Activated effector memory CD4-positive, alpha-beta T cell treated with anti-CD3 and anti-CD28 coated beads, Interleukin-2, amount 50 U/mL, for 16 hours (primary cell): ENCODE measurements around the gene SLC12A6.
"Not testable (repeated sequence)": the region's sequence is repeated elsewhere in the genome, so short reads cannot be mapped to it uniquely, and the experiment has no call there.

Experiments used
- DNase-seq: peaks from one replicate; pipeline ENCODE4 v3.0.0-alpha.2; 2020

SLC12A6 gene

DNA sequence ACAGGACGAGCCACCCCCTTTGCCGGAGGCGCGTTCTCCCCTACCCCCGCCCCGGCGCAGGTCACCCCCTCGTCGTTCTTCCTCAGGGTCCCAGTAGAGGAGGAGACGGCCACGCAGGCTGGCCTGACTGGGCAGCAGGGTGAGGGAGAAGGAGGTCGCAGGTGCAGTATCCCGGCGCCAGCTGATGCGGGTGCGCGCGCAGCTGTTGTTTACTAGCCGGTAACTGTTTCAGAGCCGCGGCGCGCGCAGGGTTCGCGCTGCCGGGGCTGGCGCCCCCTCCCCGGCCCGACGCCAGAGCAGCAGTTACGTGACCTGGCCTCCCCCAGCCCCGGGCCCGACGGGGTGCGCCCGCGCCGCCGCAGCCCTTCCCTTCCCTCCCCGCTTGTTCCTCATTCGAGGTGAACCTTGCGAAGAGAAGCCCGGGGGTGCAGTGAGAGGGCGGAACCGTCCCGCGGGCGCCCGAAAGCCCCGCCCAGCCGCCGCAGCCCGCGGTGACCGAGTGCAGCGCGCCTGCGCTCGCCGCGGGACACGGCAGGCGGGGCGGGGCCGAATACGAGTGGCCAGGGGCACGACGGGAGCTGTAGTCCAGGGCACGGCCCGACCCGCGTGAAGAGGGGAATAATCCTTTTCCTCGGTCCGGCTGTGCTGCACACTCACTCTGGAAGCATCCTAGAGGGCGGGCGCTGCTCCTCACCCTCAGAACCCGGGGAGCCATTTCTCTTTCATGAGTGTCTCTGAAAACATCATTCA lies at the start of gene SLC12A6:
TSS of gene SLC12A6 (minus strand) at position 225 of the 750 bp plus-strand sequence. CDS start 1,101 bp downstream, outside the sequence.
- peak; percentile 97 for DNase-seq

GRCh38 chr15:34381829-34382521 lies 44.4 kb upstream of the SLC12A6 start:
- not testable (repeated sequence) for DNase-seq

- DNase-seq: not testable (repeated sequence)
Observed at GRCh38 chr15:34380491-34380890, 42.9 kb upstream of the SLC12A6 start.

DNA sequence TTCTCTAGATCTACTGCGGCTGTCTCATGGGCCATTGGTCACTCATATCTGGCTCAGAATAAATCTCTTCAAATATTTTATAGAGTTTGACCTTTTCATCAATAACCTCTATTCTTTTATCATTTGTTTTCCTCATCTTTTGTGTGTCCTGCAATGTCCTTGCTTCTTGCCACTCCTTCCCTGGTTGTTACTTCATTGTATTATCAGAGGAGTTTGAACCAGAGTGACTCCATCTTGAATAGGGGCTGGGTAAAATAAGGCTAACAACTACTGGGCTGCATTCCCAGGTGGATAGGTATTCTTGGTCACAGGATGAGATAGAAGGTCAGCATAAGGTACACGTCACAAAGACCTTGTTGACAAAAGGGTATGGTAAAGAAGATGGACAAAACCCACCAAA lies 39.3 kb upstream of the SLC12A6 start:
- DNase-seq: no peak

GRCh38 chr15:34375541-34375940 lies 38.0 kb upstream of the SLC12A6 start:
- not testable (repeated sequence) for DNase-seq

DNA sequence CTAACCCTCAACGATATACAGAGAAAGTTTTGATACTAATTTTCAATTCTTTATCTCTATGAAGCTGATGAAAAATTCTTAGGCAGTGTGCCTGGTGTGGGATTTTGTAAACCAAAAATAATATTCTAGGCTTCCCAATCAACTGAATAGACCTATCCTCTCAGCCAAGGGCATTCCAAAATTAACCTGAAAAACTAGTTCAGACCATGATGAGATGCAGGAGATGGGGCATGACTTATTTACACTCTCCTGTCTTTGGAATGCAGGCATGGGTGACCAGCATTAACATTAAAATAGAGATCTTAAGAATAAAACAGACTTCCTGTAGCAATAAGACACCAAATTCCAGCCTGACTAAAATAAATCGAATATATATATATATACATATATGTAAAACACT lies 37.2 kb upstream of the SLC12A6 start:
- no peak for DNase-seq

DNA sequence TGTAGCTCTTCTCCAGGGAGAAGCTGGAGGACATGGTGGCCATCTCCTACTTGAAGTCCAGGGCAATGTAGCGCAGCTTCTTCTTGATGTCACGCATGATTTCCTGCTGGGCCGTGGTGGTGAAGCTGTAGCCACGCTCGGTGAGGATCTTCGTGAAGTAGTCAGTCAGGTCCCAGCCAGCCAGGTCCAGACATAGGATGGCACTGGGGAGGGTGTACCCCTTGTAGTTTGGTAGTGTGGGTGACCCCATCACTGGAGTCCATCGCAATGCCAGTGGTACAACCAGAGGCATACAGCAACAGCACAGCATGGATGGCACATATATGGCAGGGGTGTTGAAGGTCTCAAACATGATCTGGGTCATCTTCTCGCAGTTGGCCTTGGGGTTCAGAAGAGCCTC lies 36.4 kb upstream of the SLC12A6 start:
- DNase-seq: no peak

GRCh38 chr15:34370643-34371042 lies 33.1 kb upstream of the SLC12A6 start:
- DNase-seq: no peak

GRCh38 chr15:34370129-34370528 lies 32.5 kb upstream of the SLC12A6 start:
- DNase-seq: no peak

DNA sequence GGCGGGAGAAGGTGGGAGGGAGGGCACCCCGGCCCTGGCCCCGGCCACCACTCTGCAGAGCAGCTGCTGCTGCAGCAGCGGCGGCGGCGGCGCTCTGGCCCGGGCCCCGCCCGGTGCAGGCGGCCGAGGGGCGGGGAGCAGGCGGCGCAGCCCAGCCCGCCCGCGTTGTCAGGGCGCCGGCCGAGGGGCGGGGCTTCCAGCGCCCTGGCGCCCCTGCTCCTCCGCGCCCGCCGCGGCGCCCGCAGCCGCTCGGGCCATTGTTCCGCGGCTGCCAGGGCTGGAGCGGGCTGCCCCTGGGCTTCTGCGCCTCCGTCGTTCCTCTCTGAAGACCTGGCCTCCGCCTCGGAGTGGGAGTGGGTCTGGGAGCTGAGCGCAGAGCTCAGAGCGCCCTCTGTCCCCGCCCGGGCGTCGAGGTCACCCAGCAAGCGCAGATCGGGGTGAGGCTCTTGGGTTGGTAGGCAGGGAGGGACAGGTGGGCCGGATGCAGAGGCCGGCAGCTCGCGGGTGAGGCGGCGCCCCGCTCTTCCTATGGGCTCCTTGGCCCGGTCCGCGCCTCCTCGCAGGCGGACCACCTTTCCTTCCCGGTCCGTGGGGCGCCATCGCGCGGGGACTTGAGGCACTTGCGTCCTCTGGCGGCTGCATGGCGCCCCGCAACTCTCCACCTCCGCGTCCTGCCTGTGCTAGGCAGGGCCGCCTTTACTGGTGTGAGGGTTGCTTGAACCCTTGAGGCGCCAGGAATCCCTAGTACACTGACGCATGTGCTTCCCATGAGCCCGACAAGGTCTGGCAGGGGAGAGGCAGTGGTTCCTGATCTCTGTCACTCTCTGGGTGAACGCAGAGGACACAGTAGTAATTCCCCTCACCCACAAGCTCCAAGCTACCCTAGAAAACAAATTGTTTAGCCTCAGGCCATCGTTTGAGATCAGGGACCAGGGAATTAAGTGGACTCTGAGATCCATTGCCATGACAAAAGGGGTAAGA lies 29.8 kb upstream of the SLC12A6 start, which contains the start of gene LPCAT4:
TSS of gene LPCAT4 (minus strand) at position 96 of the 981 bp plus-strand sequence. CDS start 96 bp downstream, outside the sequence.
- peak; percentile 95 for DNase-seq

GRCh38 chr15:34366271-34367065 lies 28.9 kb upstream of the SLC12A6 start:
- peak; percentile 85 for DNase-seq

GRCh38 chr15:34365836-34366235 lies 28.3 kb upstream of the SLC12A6 start:
- DNase-seq: no peak

DNA sequence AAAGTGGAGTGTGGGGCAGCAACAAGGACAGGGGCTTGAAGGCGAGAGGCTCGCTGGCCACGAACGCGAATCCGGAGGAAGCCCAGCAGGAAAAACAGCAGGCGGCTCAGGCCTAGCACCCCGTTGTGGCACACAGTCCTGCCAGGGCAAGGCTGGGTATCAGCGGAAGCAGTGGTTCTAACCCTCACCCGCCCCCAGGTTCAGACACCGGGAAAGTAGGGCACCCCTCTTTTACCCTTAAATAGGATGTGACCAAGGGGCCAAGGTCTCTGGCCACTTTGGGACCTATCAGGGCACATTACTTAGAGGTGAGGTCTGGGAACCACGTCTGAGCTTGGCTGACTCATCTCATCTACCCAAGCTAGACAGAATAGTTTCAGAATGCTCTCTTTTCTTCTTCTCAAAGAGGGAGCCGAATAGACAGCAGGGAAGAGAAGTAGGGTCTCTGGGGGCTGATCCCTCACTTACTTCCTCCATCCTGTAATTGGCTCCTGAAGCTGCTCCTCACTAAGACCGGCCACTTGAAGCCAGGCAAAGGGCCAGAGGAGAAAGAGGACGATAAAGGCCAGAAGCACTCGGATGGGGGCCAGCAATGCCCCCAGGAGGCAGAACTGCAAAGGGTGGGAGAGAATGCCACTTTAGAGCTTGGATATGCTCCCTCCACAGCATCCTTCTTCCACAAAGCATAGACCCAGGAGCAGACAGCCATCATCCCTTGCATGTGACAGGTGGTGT lies 27.7 kb upstream of the SLC12A6 start:
- no peak for DNase-seq

- no peak for DNase-seq
Observed at GRCh38 chr15:34364041-34364440, 26.5 kb upstream of the SLC12A6 start.

DNA sequence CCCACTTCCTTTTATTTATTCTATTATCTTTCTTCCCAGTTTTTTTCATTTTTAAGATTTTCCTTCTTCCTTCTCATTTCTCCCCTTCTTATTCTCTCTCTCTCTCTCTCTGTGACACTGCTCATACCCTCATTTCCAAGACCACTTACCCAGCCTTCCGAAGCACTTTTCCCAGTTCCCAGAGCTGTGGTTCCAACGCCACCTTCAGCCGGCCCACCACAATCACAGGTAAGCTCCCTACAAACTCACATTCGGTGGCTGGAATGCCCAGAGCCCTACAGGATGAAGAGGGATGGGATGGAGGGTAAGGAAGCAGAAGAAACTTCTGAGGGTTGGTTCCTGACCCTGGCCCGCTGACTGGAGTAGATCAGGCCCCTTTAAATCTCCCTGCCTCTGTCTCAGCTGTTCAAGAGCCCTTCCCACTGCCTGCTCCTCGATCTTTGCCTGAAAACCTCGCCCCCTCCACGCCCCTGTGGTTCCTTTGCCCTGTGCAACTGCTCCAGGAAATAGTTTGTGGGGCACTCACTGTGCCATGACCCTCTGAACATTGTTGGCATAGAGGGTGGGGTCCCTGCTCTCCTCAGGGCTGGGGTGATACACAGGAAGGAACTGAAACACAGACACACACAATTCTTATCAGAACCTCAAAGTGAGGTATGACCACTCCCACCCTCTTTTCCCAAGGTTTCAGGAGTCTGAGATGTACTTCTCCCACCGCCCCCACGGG lies 24.6 kb upstream of the SLC12A6 start:
- DNase-seq: no peak

- no peak for DNase-seq
Observed at GRCh38 chr15:34361278-34361677, 23.7 kb upstream of the SLC12A6 start.

- no peak for DNase-seq
Observed at GRCh38 chr15:34360298-34360697, 22.7 kb upstream of the SLC12A6 start.

DNA sequence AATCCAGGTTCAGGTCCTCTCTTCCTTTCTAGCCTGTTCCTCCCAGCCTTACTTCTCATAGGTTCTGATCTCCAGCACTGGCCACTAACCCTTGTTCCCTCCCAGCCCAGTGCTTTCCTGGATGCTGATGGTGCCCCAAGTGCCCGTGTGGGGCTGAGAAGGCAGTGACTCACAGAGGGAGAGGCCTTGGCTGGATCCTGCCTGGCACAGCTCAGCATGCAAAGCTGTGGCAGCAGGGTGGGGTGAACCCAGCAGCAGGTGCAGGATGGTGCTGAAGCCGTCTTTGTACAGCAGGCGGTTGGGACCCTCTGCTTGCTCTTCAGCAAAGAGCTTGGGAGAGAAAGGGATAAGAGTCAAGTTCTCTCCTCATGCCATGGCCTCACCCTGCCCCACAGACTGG lies 21.8 kb upstream of the SLC12A6 start:
- no peak for DNase-seq

- no peak for DNase-seq
Observed at GRCh38 chr15:34358948-34359347, 21.4 kb upstream of the SLC12A6 start.

GRCh38 chr15:34358367-34358766 lies 20.8 kb upstream of the SLC12A6 start:
- no peak for DNase-seq

DNA sequence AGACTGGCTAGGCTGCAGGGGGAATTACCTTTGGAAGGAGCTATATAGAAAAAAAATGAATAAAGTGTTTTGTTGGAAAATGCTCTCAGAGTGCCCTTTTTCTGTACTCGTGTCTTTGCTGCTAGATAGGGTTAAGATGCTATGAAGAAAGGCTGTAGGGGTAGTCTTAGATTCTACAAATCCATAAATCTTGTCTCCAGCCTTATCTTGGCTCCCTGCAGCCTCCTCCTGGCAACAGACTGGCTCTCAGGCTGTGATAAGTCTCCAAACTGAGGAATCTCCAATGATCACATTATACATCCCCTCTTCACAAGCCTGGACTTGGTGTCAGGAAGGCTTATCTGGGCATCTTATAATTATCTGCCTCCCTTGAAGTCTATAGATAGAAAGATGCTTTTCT lies 20.1 kb upstream of the SLC12A6 start:
- DNase-seq: no peak
